Stimulated activated CD8-positive, alpha-beta memory T cell treated with anti-CD3 and anti-CD28 coated beads, Interleukin-4, amount 100 ng/mL, for 48 hours (primary cell): Measurements from ENCODE around the gene ABCG4.

Source experiments
- DNase-seq: peaks from one replicate; pipeline ENCODE4 v3.0.0-alpha.2; 2020

ABCG4 gene

GRCh38 chr11:119210050-119210449 is 61.2 kb downstream of the ABCG4 start:
- no peak for DNase-seq
